Liver (tissue), 9 donors: ENCODE results near the gene CACNB4. TPM values are rescaled to one million over a fixed set of nuclear protein-coding genes. Genes with fewer than 3 reads are reported as not detected.

ENCODE experiments used
- DNase-seq: peaks from one replicate; pipeline ENCODE4 v3.0.0-alpha.2; 2017; ENCODE audit warnings: low spot score
- H3K27ac ChIP-seq, 2 donors: one replicate each; pipeline ENCODE4 v1.7.0; 2013; ENCODE audit warnings: inconsistent platforms in 2 of 2, low read length in 2 of 2, control low read depth in 1 of 2, low read depth in 1 of 2, mild to moderate bottlenecking in 1 of 2
- H3K27me3 ChIP-seq, 4 donors: one replicate each; pipeline versions ENCODE4 v1.6.1 to v1.7.0; 2013; ENCODE audit warnings: low read length in 3 of 4, inconsistent platforms in 1 of 4, mild to moderate bottlenecking in 1 of 4, moderate library complexity in 1 of 4; ENCODE audit not compliant: control insufficient read depth in 4 of 4, insufficient read depth in 4 of 4
- H3K36me3 ChIP-seq, 4 donors: one replicate each; pipeline versions ENCODE4 v1.6.1 to v1.7.0; 2013; ENCODE audit warnings: low read length in 3 of 4, mild to moderate bottlenecking in 3 of 4, low read depth in 1 of 4, moderate library complexity in 1 of 4; ENCODE audit not compliant: control insufficient read depth in 4 of 4, insufficient read depth in 3 of 4
- H3K4me1 ChIP-seq, 4 donors: one replicate each; pipeline versions ENCODE4 v1.6.1 to v1.7.0; 2013; ENCODE audit warnings: low read length in 3 of 4, mild to moderate bottlenecking in 3 of 4, moderate library complexity in 1 of 4; ENCODE audit not compliant: control insufficient read depth in 4 of 4, insufficient read depth in 4 of 4
- H3K4me3 ChIP-seq, 3 donors: one replicate each; pipeline versions ENCODE4 v1.6.1 to v1.7.0; 2013; ENCODE audit warnings: low read length in 3 of 3, control low read depth in 1 of 3, low read depth in 1 of 3, mild to moderate bottlenecking in 1 of 3
- H3K9ac ChIP-seq, 2 donors: one replicate each; pipeline ENCODE4 v1.7.0; 2013; ENCODE audit warnings: low read length in 2 of 2, mild to moderate bottlenecking in 2 of 2, moderate library complexity in 2 of 2, control low read depth in 1 of 2, low read depth in 1 of 2
- H3K9me3 ChIP-seq, 4 donors: one replicate each; pipeline versions ENCODE4 v1.6.1 to v1.7.0; 2013; ENCODE audit warnings: low read length in 3 of 4; ENCODE audit not compliant: control insufficient read depth in 4 of 4
- CTCF ChIP-seq: fragments of 150-350 bp; IDR thresholded peaks from 2 replicates; pipeline ENCODE4 v1.5.1; 2017; ENCODE audit warnings: improper control_type of control experiment, low read depth, low read length; ENCODE audit not compliant: missing input control
- EGR1 ChIP-seq, 2 donors: IDR thresholded peaks; 2 replicates each; pipeline ENCODE4 v1.6.1; 2016 to 2018; ENCODE audit warnings: antibody characterized with exemption in 2 of 2, low read depth in 2 of 2
- FOXA1 ChIP-seq: IDR thresholded peaks from 2 replicates; pipeline ENCODE4 v1.6.1; 2016; ENCODE audit warnings: antibody characterized with exemption
- GABPA ChIP-seq, 2 donors: IDR thresholded peaks in 1 of 2; conservative IDR thresholded peaks in 1 of 2; 2 replicates each; pipeline ENCODE4 v1.6.1; 2016; ENCODE audit warnings: antibody characterized with exemption in 2 of 2, mild to moderate bottlenecking in 1 of 2, moderate library complexity in 1 of 2
- HNF4A ChIP-seq, 2 donors: conservative IDR thresholded peaks; 2 replicates each; pipeline ENCODE4 v1.6.1; 2016; ENCODE audit warnings: antibody characterized with exemption in 2 of 2, mild to moderate bottlenecking in 2 of 2
- HNF4G ChIP-seq: IDR thresholded peaks from 2 replicates; pipeline ENCODE4 v1.6.1; 2016; ENCODE audit warnings: antibody characterized with exemption
- JUND ChIP-seq, 2 donors: IDR thresholded peaks; 2 replicates each; pipeline ENCODE4 v1.6.1; 2016; ENCODE audit warnings: antibody characterized with exemption in 2 of 2
- MAX ChIP-seq: IDR thresholded peaks from 2 replicates; pipeline ENCODE4 v1.6.1; 2016; ENCODE audit warnings: antibody characterized with exemption
- RAD21 ChIP-seq, 2 donors: IDR thresholded peaks; 2 replicates each; pipeline ENCODE4 v1.6.1; 2016; ENCODE audit warnings: antibody characterized with exemption in 2 of 2, mild to moderate bottlenecking in 2 of 2
- REST ChIP-seq: IDR thresholded peaks from 2 replicates; pipeline ENCODE4 v1.6.1; 2016; ENCODE audit warnings: antibody characterized with exemption, mild to moderate bottlenecking
- SP1 ChIP-seq: IDR thresholded peaks from 2 replicates; pipeline ENCODE4 v1.6.1; 2018; ENCODE audit warnings: antibody characterized with exemption, mild to moderate bottlenecking
- YY1 ChIP-seq: IDR thresholded peaks from 2 replicates; pipeline ENCODE4 v1.6.1; 2016; ENCODE audit warnings: antibody characterized with exemption, mild to moderate bottlenecking
- ZBTB33 ChIP-seq: IDR thresholded peaks from 2 replicates; pipeline ENCODE4 v1.6.1; 2016; ENCODE audit warnings: antibody characterized with exemption
- WGBS: extraction: QIAGEN DNeasy Blood & Tissue Kit; methylation state at CpG from one replicate; pipeline ENCODE4 v1.1.7; 2013; 5-methylcytosine and 5-hydroxymethylcytosine counted together
- polyA plus RNA-seq, 2 donors: library from polyadenylated mRNA; stranded (reverse) in 1 of 2; unstranded in 1 of 2; fragments of 200-250 nt in 1 of 2; fragments of >200 nt in 1 of 2; fragmentation: Nextera tagmentation in 1 of 2; extraction: Ambion mirVana in 1 of 2; gene quantifications; one replicate each; pipeline versions ENCODE4 v1.2.1 to v1.2.3, GENCODE V29; 2013 to 2015
- total RNA-seq, 2 donors: library from RNA; depleted of rRNA; stranded (reverse); fragments of >200 nt; gene quantifications; one replicate each; pipeline ENCODE4 v1.2.3, GENCODE V29; 2014
- donor health status: healthy.
- donor health status: healthy.
- donor health status: healthy.
- donor health status: healthy.
- donor health status: healthy.

The CACNB4 gene
- total and polyA plus RNA-seq, 4 donors: 0.02 to 0.50 (median 0.21) TPM

- no peak overlapping the region for H3K27ac ChIP-seq
- H3K9ac ChIP-seq: no peak overlapping the region
- no peaks in the 10 kb centered on the region for H3K36me3 ChIP-seq
- H3K4me1 ChIP-seq: peaks cover 0 to 6% (median 0%) of the 10 kb centered on the region in 4 donors
- no peaks in the 10 kb centered on the region for H3K9me3 ChIP-seq
- 96% methylated on average over 7 of the region's 7 CpGs for WGBS
- H3K4me3 ChIP-seq: no peak overlapping the region
- no peaks in the 10 kb centered on the region for H3K27me3 ChIP-seq
- no peak for DNase-seq
- no peak for TF ChIP-seq SP1
- no peak for TF ChIP-seq REST
- no peak for TF ChIP-seq EGR1 (IDR thresholded peaks at IDR 0.05; ENCODE audit: low read depth in 2 of 2)
- TF ChIP-seq RAD21 (IDR thresholded peaks at IDR 0.05): no peak
- TF ChIP-seq JUND (IDR thresholded peaks at IDR 0.05): no peak
- no peak for TF ChIP-seq GABPA (IDR thresholded peaks at IDR 0.05 in 1 of 2, conservative IDR thresholded peaks at IDR 0.05 in 1 of 2)
- no peak for TF ChIP-seq HNF4G
- no peak for TF ChIP-seq FOXA1
- TF ChIP-seq YY1: no peak
- no peak for TF ChIP-seq ZBTB33
- no peak for TF ChIP-seq HNF4A (conservative IDR thresholded peaks at IDR 0.05)
- TF ChIP-seq CTCF: no peak
Observed at GRCh38 chr2:151945602-151946001, 153.2 kb downstream of the CACNB4 start.

- Histone ChIP-seq H3K4me1 (peaks cover 0 to 6% (median 0%) of the 10 kb centered on the region in 4 donors), H3K4me3 (no peak overlapping the region), H3K36me3 (no peaks in the 10 kb centered on the region), H3K27me3 (no peaks in the 10 kb centered on the region), H3K27ac (no peak overlapping the region), H3K9me3 (no peaks in the 10 kb centered on the region), H3K9ac (no peak overlapping the region)
- DNase-seq: no peak
- 95% methylated on average over 2 of the region's 2 CpGs for WGBS
- no peak for TF ChIP-seq GABPA (IDR thresholded peaks at IDR 0.05 in 1 of 2, conservative IDR thresholded peaks at IDR 0.05 in 1 of 2)
- TF ChIP-seq MAX: no peak
- TF ChIP-seq FOXA1: no peak
Observed at GRCh38 chr2:151945186-151945585, 153.7 kb downstream of the CACNB4 start.
